Measurements from ENCODE around the gene SLC35G2. TPM values are rescaled to one million over a fixed set of nuclear protein-coding genes. Genes with fewer than 3 reads are reported as not detected.
A peak's percentile ranks its signal among the peaks of the same experiment; 100 is the strongest.

The SLC35G2 gene
- total RNA-seq, 1 experiment from 2014 or later = 26.4 TPM

- no peaks in the 10 kb centered on the region for H3K27me3 ChIP-seq (replicated peaks; ENCODE audit: insufficient read depth, low read depth, low read length, poor library complexity)
- DNase-seq (ENCODE audit: low spot score) = peak; percentile 96
- TF ChIP-seq, protein P1, sequence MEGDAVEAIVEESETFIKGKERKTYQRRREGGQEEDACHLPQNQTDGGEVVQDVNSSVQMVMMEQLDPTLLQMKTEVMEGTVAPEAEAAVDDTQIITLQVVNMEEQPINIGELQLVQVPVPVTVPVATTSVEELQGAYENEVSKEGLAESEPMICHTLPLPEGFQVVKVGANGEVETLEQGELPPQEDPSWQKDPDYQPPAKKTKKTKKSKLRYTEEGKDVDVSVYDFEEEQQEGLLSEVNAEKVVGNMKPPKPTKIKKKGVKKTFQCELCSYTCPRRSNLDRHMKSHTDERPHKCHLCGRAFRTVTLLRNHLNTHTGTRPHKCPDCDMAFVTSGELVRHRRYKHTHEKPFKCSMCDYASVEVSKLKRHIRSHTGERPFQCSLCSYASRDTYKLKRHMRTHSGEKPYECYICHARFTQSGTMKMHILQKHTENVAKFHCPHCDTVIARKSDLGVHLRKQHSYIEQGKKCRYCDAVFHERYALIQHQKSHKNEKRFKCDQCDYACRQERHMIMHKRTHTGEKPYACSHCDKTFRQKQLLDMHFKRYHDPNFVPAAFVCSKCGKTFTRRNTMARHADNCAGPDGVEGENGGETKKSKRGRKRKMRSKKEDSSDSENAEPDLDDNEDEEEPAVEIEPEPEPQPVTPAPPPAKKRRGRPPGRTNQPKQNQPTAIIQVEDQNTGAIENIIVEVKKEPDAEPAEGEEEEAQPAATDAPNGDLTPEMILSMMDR (conservative IDR thresholded peaks at IDR 0.05; ENCODE audit: low read depth, low read length) = no peak
- BruUV-seq (replicated peaks) = TSS peak; percentile 90
- ChIA-PET CTCF (interaction anchor here (1.6 kb wide), 1 partner anchor 86 kb away, joined by 6 read pairs; the partner anchor contains the start of gene STAG1), POLR2A (ENCODE audit: low non-redundant PET) (interaction anchor here (0.6 kb wide), 2 partner anchors 143 to 651 kb away, joined by 3 to 4 read pairs; no protein-coding TSS in a partner anchor)
- peak overlapping the region; percentile 5 for H3K4me3 ChIP-seq (ENCODE audit: low read depth, low read length, poor library complexity, severe bottlenecking)
- no peaks in the 10 kb centered on the region for H3K9me3 ChIP-seq (ENCODE audit: low read depth, low read length, poor library complexity, severe bottlenecking)
- H3K27ac ChIP-seq (ENCODE audit: low read depth, low read length, poor library complexity, severe bottlenecking) = peak overlapping the region; percentile 91
- peaks cover 67% of the 10 kb centered on the region for H3K4me1 ChIP-seq (ENCODE audit: insufficient read depth, low read length, poor library complexity, severe bottlenecking)
- intact Hi-C loops (cut with micrococcal nuclease; ENCODE audit: unreplicated experiment) = loop anchor here (2.0 to 5.0 kb wide), 3 partner anchors 36 to 642 kb away; partner anchors contain the start of genes MSL2 and STAG1
- no peaks in the 10 kb centered on the region for H3K36me3 ChIP-seq (ENCODE audit: insufficient read depth, low read length, poor library complexity, severe bottlenecking)
Observed at GRCh38 chr3:136838641-136839555, 20.0 kb downstream of the SLC35G2 start.

DNA sequence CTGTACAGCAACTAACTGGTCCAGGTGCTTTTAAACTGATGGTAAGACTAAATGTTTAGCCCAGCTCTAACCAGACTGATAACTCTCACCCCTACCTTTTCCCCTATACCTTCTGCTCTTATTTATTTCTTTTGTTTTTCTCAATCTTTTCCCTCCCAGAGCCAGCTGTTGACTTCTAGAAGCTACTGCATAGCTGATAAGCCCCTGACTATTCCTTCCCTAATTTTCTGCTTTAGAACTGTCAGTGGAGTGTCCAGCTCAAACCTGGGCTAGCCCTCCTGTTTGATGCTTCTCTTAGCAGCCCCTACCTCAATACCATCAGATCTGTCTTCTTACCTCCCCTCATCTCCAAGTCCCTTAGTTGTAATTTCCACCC lies 20.6 kb downstream of the SLC35G2 start:
- H3K27me3 ChIP-seq (replicated peaks; ENCODE audit: insufficient read depth, low read depth, low read length, poor library complexity) = no peaks in the 10 kb centered on the region
- no TSS peak for BruUV-seq (replicated peaks)
- H3K9me3 ChIP-seq (ENCODE audit: low read depth, low read length, poor library complexity, severe bottlenecking) = no peaks in the 10 kb centered on the region
- CTCF ChIA-PET = interaction anchor here (1.6 kb wide), 1 partner anchor 87 kb away, joined by 6 read pairs; the partner anchor contains the start of gene STAG1
- DNase-seq (ENCODE audit: low spot score) = no peak
- peak overlapping the region; percentile 91 for H3K27ac ChIP-seq (ENCODE audit: low read depth, low read length, poor library complexity, severe bottlenecking)
- no peak overlapping the region for H3K4me3 ChIP-seq (ENCODE audit: low read depth, low read length, poor library complexity, severe bottlenecking)
- no peak for TF ChIP-seq EZH2 (IDR thresholded peaks at IDR 0.05; ENCODE audit: borderline replicate concordance, low read depth, low read length, poor library complexity, severe bottlenecking)
- TF ChIP-seq, protein P1 (conservative IDR thresholded peaks at IDR 0.05; ENCODE audit: low read depth, low read length) = no peak
- H3K36me3 ChIP-seq (ENCODE audit: insufficient read depth, low read length, poor library complexity, severe bottlenecking) = no peaks in the 10 kb centered on the region
- POLR2A ChIA-PET (ENCODE audit: low non-redundant PET) = no interaction called here
- peaks cover 63% of the 10 kb centered on the region for H3K4me1 ChIP-seq (ENCODE audit: insufficient read depth, low read length, poor library complexity, severe bottlenecking)
- intact Hi-C loops (cut with micrococcal nuclease; ENCODE audit: unreplicated experiment) = loop anchor here (2.0 to 5.0 kb wide), 3 partner anchors 37 to 642 kb away; partner anchors contain the start of genes MSL2 and STAG1

DNA sequence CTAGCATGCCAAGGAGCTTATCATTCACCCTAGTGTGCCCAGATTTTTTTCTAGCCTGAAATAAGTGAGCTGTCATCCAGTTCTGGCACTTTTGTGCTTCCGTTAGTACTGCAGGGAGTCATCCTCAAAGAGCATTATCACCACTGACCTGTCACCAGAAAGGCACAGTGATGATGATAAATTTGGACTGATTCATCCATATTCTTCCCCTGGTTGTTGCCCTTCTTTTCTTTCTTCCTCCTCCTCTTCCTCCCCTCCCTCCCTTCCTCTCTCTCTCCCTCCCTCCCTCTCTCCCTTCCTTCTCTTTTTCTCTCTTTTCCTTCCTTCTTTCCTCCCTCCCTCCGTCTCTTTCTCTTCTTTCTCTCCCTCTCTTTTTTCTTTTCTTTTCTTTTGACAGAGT lies 21.3 kb downstream of the SLC35G2 start:
- Histone ChIP-seq H3K9me3 (ENCODE audit: low read depth, low read length, poor library complexity, severe bottlenecking) (no peaks in the 10 kb centered on the region), H3K4me1 (ENCODE audit: insufficient read depth, low read length, poor library complexity, severe bottlenecking) (peaks cover 63% of the 10 kb centered on the region), H3K27me3 (replicated peaks; ENCODE audit: insufficient read depth, low read depth, low read length, poor library complexity) (no peaks in the 10 kb centered on the region), H3K27ac (ENCODE audit: low read depth, low read length, poor library complexity, severe bottlenecking) (peak overlapping the region; percentile 91), H3K4me3 (ENCODE audit: low read depth, low read length, poor library complexity, severe bottlenecking) (no peak overlapping the region), H3K36me3 (ENCODE audit: insufficient read depth, low read length, poor library complexity, severe bottlenecking) (no peaks in the 10 kb centered on the region)
- intact Hi-C loops (cut with micrococcal nuclease; ENCODE audit: unreplicated experiment) = no loop called here
- ChIA-PET POLR2A (ENCODE audit: low non-redundant PET) (no interaction called here), CTCF (interaction anchor here (0.8 kb wide), 1 partner anchor 88 kb away, joined by 3 read pairs; no protein-coding TSS in a partner anchor)
- DNase-seq (ENCODE audit: low spot score) = peak; percentile 69
- TF ChIP-seq EZH2 (IDR thresholded peaks at IDR 0.05; ENCODE audit: borderline replicate concordance, low read depth, low read length, poor library complexity, severe bottlenecking) = no peak
- TF ChIP-seq, protein P1 (conservative IDR thresholded peaks at IDR 0.05; ENCODE audit: low read depth, low read length) = no peak
- BruUV-seq (replicated peaks) = no TSS peak
